GM19035 (cell line): ENCODE measurements around the gene SH2D5.
A peak's percentile ranks its signal among the peaks of the same experiment; 100 is the strongest.

Source experiments
- ATAC-seq: cut with Tn5 transposase; IDR thresholded peaks from one replicate; pipeline ENCODE4 v1.9.1; 2021; ENCODE audit not compliant: unreplicated experiment

SH2D5 gene

GRCh38 chr1:20732588-20733359 lies at the start of gene SH2D5:
Gene SH2D5, minus strand, starts transcription at chr1:20732703. Its CDS starts 4,659 bp downstream, at chr1:20728044.
- ATAC-seq: peak; percentile 66

GRCh38 chr1:20775700-20776099 lies 43.2 kb upstream of the SH2D5 start:
- ATAC-seq: no peak

GRCh38 chr1:20771780-20772179 lies 39.3 kb upstream of the SH2D5 start:
- ATAC-seq: no peak

GRCh38 chr1:20770314-20771087 lies 38.0 kb upstream of the SH2D5 start:
- ATAC-seq: no peak

- no peak for ATAC-seq
These were observed 34.8 kb upstream of the SH2D5 start for GRCh38 chr1:20767271-20767670.

GRCh38 chr1:20763417-20763816 lies 30.9 kb upstream of the SH2D5 start:
- no peak for ATAC-seq

- ATAC-seq: no peak
These were observed 27.8 kb upstream of the SH2D5 start for GRCh38 chr1:20760322-20760721.

GRCh38 chr1:20753589-20753988 lies 21.1 kb upstream of the SH2D5 start:
- no peak for ATAC-seq

- no peak for ATAC-seq
These were observed 19.0 kb upstream of the SH2D5 start for GRCh38 chr1:20751462-20751990.

GRCh38 chr1:20742671-20743070 lies 10.2 kb upstream of the SH2D5 start:
- no peak for ATAC-seq

- ATAC-seq: no peak
These were observed 8.3 kb upstream of the SH2D5 start for GRCh38 chr1:20740781-20741180.

GRCh38 chr1:20739225-20739624 lies 6.7 kb upstream of the SH2D5 start:
- no peak for ATAC-seq

- ATAC-seq: no peak
These were observed 3.1 kb upstream of the SH2D5 start for GRCh38 chr1:20735581-20736111.

GRCh38 chr1:20733360-20733975 lies 965 bp upstream of the SH2D5 start:
- no peak for ATAC-seq

- no peak for ATAC-seq
These were observed 374 bp downstream of the SH2D5 start for GRCh38 chr1:20732071-20732587.

GRCh38 chr1:20731057-20731991 lies 1.2 kb downstream of the SH2D5 start:
- ATAC-seq: no peak

GRCh38 chr1:20730690-20731056 lies 1.8 kb downstream of the SH2D5 start:
- no peak for ATAC-seq

GRCh38 chr1:20729990-20730689 lies 2.4 kb downstream of the SH2D5 start:
- no peak for ATAC-seq

GRCh38 chr1:20729155-20729931 lies 3.2 kb downstream of the SH2D5 start:
- ATAC-seq: no peak
